Gastroesophageal sphincter (tissue), 4 donors: ENCODE measurements around the gene GFPT2. TPM values are rescaled to one million over a fixed set of nuclear protein-coding genes. Genes with fewer than 3 reads are reported as not detected.

Experiments used
- ATAC-seq: fragments of 150-250 bp; one replicate; pipeline ENCODE4 v1.9.1; 2016; ENCODE audit warnings: mild to moderate bottlenecking, moderate library complexity
- H3K27ac ChIP-seq, 4 donors: fragments of 200-600 bp; sonication (generic) in 3 of 4; 1 replicate in 3 of 4; 2 replicates in 1 of 4; pipeline ENCODE4 v1.5.1; 2016 to 2019
- H3K27me3 ChIP-seq: fragments of 200-600 bp; sonication (generic); one replicate; pipeline ENCODE4 v1.5.1; 2019
- H3K36me3 ChIP-seq, 2 donors: fragments of 200-600 bp; sonication (generic); one replicate each; pipeline ENCODE4 v1.5.1; 2019; ENCODE audit warnings: control low read depth in 1 of 2
- H3K4me1 ChIP-seq, 3 donors: fragments of 200-600 bp; sonication (generic); 1 replicate in 2 of 3; 2 replicates in 1 of 3; pipeline ENCODE4 v1.5.1; 2016 to 2019; ENCODE audit warnings: control low read depth in 2 of 3
- H3K4me3 ChIP-seq, 2 donors: fragments of 200-600 bp; sonication (generic); one replicate each; pipeline ENCODE4 v1.5.1; 2019; ENCODE audit warnings: mild to moderate bottlenecking in 1 of 2, moderate library complexity in 1 of 2
- H3K9me3 ChIP-seq, 3 donors: fragments of 200-600 bp; sonication (generic); one replicate each; pipeline ENCODE4 v1.5.1; 2017 to 2019; ENCODE audit warnings: control low read depth in 2 of 3
- CTCF ChIP-seq, 4 experiments: fragments of 200-600 bp in 2 of 4; fragments of 450-650 bp in 2 of 4; sonication (generic) in 1 of 4; IDR thresholded peaks; one replicate each; pipeline ENCODE4 v1.5.1; 2017 to 2019; ENCODE audit warnings: antibody characterized with exemption in 4 of 4, mild to moderate bottlenecking in 2 of 4, moderate library complexity in 2 of 4
- EP300 ChIP-seq: sonication (generic); formaldehyde crosslinking; IDR thresholded peaks from one replicate; pipeline ENCODE4 v1.6.1; 2017; ENCODE audit warnings: antibody characterized with exemption, mild to moderate bottlenecking
- POLR2A ChIP-seq, 2 donors: fragments of 450-650 bp; IDR thresholded peaks; one replicate each; pipeline ENCODE4 v1.6.1; 2017; ENCODE audit warnings: antibody characterized with exemption in 2 of 2, mild to moderate bottlenecking in 2 of 2, moderate library complexity in 1 of 2
- POLR2AphosphoS5 ChIP-seq: sonication (generic); formaldehyde crosslinking; IDR thresholded peaks from one replicate; pipeline ENCODE4 v1.6.1; 2017; ENCODE audit warnings: antibody characterized with exemption
- WGBS, 2 donors: methylation state at CpG; one replicate each; pipeline ENCODE4 v1.1.5; 2018; ENCODE audit warnings: low coverage in 1 of 2; 5-methylcytosine and 5-hydroxymethylcytosine counted together
- total RNA-seq, 4 donors: library from RNA; depleted of rRNA; stranded (reverse); fragments of >200 nt; gene quantifications; one replicate each; pipeline ENCODE4 v1.1.0, GENCODE V29; 2016

The GFPT2 gene
- total RNA-seq, 4 donors from 2014 or later = 28.7 to 94.1 (median 34.1) TPM

- 75 to 78% methylated on average over 6 to 7 of the region's 7 CpGs for WGBS, 2 donors
- no peak for ATAC-seq
- Histone ChIP-seq H3K36me3 (peaks cover 7 to 71% of the 10 kb centered on the region in 2 donors), H3K27me3 (no peaks in the 10 kb centered on the region), H3K27ac (no peak overlapping the region), H3K4me1 (no peaks in the 10 kb centered on the region), H3K4me3 (no peak overlapping the region), H3K9me3 (peaks cover 0 to 50% (median 0%) of the 10 kb centered on the region in 3 donors)
- TF ChIP-seq POLR2AphosphoS5 = no peak
- no peak for TF ChIP-seq POLR2A (IDR thresholded peaks at IDR 0.05)
- TF ChIP-seq CTCF (IDR thresholded peaks at IDR 0.05) = no peak
- TF ChIP-seq EP300 = no peak
Observed at GRCh38 chr5:180271221-180271620, 81.9 kb downstream of the GFPT2 start.

GRCh38 chr5:180259260-180259611 lies 93.9 kb downstream of the GFPT2 start:
- 53 to 59% methylated on average over 3 of the region's 3 CpGs for WGBS, 2 donors
- ATAC-seq = no peak
- no peaks in the 10 kb centered on the region for H3K4me1 ChIP-seq
- no peak overlapping the region for H3K4me3 ChIP-seq
- H3K27me3 ChIP-seq = no peaks in the 10 kb centered on the region
- H3K9me3 ChIP-seq = peaks cover 0 to 100% (median 7%) of the 10 kb centered on the region in 3 donors
- peaks cover 23 to 100% of the 10 kb centered on the region in 2 donors for H3K36me3 ChIP-seq
- TF ChIP-seq POLR2A (IDR thresholded peaks at IDR 0.05) = no peak
- TF ChIP-seq EP300 = no peak
- no peak for TF ChIP-seq CTCF (IDR thresholded peaks at IDR 0.05)
- no peak for TF ChIP-seq POLR2AphosphoS5
- no peak overlapping the region for H3K27ac ChIP-seq

GRCh38 chr5:180253036-180253824 lies 99.9 kb downstream of the GFPT2 start:
- peaks cover 4 to 100% of the 10 kb centered on the region in 2 donors for H3K36me3 ChIP-seq
- no peak for ATAC-seq
- no peaks in the 10 kb centered on the region for H3K27me3 ChIP-seq
- H3K27ac ChIP-seq = no peak overlapping the region
- 90 to 100% methylated on average over 1 to 11 of the region's 24 CpGs for WGBS, 2 donors
- no peaks in the 10 kb centered on the region for H3K4me1 ChIP-seq
- TF ChIP-seq POLR2A (IDR thresholded peaks at IDR 0.05) = no peak
- TF ChIP-seq POLR2AphosphoS5 = no peak
- no peak for TF ChIP-seq EP300
- no peak for TF ChIP-seq CTCF (IDR thresholded peaks at IDR 0.05)
- peaks cover 0 to 100% (median 5%) of the 10 kb centered on the region in 3 donors for H3K9me3 ChIP-seq
- no peak overlapping the region for H3K4me3 ChIP-seq

GRCh38 chr5:180251887-180252286 lies 101.2 kb downstream of the GFPT2 start:
- no peak overlapping the region for H3K27ac ChIP-seq
- no peak for ATAC-seq
- peaks cover 0 to 100% of the 10 kb centered on the region in 2 donors for H3K36me3 ChIP-seq
- no peaks in the 10 kb centered on the region for H3K4me1 ChIP-seq
- TF ChIP-seq POLR2A (IDR thresholded peaks at IDR 0.05) = no peak
- no peak for TF ChIP-seq CTCF (IDR thresholded peaks at IDR 0.05)
- no peak for TF ChIP-seq EP300
- TF ChIP-seq POLR2AphosphoS5 = no peak
- 93% methylated on average over 3 of the region's 7 CpGs; no CpG with 5 or more reads in 1 of the 2 donors for WGBS, 2 donors
- peaks cover 0 to 100% (median 5%) of the 10 kb centered on the region in 3 donors for H3K9me3 ChIP-seq
- no peak overlapping the region for H3K4me3 ChIP-seq
- no peaks in the 10 kb centered on the region for H3K27me3 ChIP-seq

GRCh38 chr5:180251141-180251540 lies 102.0 kb downstream of the GFPT2 start:
- Histone ChIP-seq H3K4me1 (no peaks in the 10 kb centered on the region), H3K27me3 (no peaks in the 10 kb centered on the region), H3K9me3 (peaks cover 0 to 99% (median 5%) of the 10 kb centered on the region in 3 donors), H3K36me3 (peaks cover 0 to 100% of the 10 kb centered on the region in 2 donors), H3K4me3 (no peak overlapping the region), H3K27ac (no peak overlapping the region)
- no peak for ATAC-seq
- TF ChIP-seq EP300 (no peak), POLR2A (IDR thresholded peaks at IDR 0.05) (no peak), POLR2AphosphoS5 (no peak), CTCF (IDR thresholded peaks at IDR 0.05) (no peak)
- WGBS, 2 donors = 87 to 95% methylated on average over 3 to 9 of the region's 9 CpGs
